Activated naive CD8-positive, alpha-beta T cell treated with anti-CD3 and anti-CD28 coated beads, Interleukin-2, amount 50 U/mL, for 24 hours (primary cell): ENCODE results near the gene PDX1.
A peak's percentile ranks its signal among the peaks of the same experiment; 100 is the strongest.

Experiments used
- ATAC-seq: fragments of 150-1000 bp; cut with Tn5 transposase; one replicate; pipeline ENCODE4 v1.10.0; 2021
- DNase-seq: peaks from one replicate; pipeline ENCODE4 v3.0.0; 2021
- H3K27ac Mint-ChIP-seq: one replicate; pipeline ENCODE4 v1.8.0; 2021; ENCODE audit warnings: mild to moderate bottlenecking, mixed read lengths
- H3K27me3 Mint-ChIP-seq: one replicate; pipeline ENCODE4 v1.8.0; 2021; ENCODE audit warnings: mixed read lengths
- H3K36me3 Mint-ChIP-seq: one replicate; pipeline ENCODE4 v1.8.0; 2021; ENCODE audit warnings: low read depth, mixed read lengths
- H3K4me1 Mint-ChIP-seq: one replicate; pipeline ENCODE4 v1.8.0; 2021; ENCODE audit warnings: mixed read lengths
- H3K4me3 Mint-ChIP-seq: one replicate; pipeline ENCODE4 v1.8.0; 2021; ENCODE audit warnings: mild to moderate bottlenecking, moderate library complexity, mixed read lengths
- H3K9me3 Mint-ChIP-seq: one replicate; pipeline ENCODE4 v1.8.0; 2021; ENCODE audit warnings: mixed read lengths

The PDX1 gene

DNA sequence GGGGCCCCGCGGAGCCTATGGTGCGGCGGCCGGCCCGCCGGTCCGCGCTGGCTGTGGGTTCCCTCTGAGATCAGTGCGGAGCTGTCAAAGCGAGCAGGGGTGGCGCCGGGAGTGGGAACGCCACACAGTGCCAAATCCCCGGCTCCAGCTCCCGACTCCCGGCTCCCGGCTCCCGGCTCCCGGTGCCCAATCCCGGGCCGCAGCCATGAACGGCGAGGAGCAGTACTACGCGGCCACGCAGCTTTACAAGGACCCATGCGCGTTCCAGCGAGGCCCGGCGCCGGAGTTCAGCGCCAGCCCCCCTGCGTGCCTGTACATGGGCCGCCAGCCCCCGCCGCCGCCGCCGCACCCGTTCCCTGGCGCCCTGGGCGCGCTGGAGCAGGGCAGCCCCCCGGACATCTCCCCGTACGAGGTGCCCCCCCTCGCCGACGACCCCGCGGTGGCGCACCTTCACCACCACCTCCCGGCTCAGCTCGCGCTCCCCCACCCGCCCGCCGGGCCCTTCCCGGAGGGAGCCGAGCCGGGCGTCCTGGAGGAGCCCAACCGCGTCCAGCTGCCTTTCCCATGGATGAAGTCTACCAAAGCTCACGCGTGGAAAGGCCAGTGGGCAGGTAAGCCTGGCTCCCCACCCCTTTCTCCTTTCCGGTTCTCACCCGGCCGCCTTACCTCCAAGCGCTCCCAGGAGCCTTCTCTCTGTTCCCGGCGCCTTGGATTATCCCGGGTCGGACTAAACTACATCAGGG, at the start of gene PDX1:
Gene PDX1 (plus strand): TSS at position 67 of the 743 bp plus-strand sequence. CDS start 139 bp downstream, at position 206.
- Mint-ChIP-seq H3K4me3 (peak within 1 kb of the TSS; percentile 71), H3K9me3 (no peaks in the 10 kb centered on the region)

DNA sequence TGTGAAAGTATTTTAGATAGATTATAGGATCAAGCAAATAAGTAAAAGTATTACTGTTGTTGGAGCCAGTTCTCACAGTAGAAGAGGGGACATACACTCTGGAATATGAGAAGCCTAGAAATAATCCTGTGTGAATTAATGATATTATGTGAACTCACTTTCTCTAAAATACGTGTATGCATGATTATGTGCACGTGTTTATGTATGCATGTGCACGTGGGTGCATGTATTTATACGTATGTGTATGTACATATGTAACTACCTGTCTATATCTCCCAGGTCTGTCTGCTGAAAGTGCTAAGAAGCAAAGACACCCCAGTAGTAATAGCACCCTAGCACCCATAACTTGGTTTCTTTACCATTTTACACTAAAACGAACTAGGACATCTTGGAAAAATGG, 41.5 kb upstream of the PDX1 start:
- Mint-ChIP-seq H3K36me3 (no peaks in the 10 kb centered on the region), H3K9me3 (no peaks in the 10 kb centered on the region), H3K4me3 (no peak overlapping the region), H3K4me1 (no peaks in the 10 kb centered on the region), H3K27ac (no peak overlapping the region), H3K27me3 (peaks cover 50% of the 10 kb centered on the region)
- ATAC-seq (no peak), DNase-seq (no peak)

More for the DNA sequence above, at the start of gene PDX1:
- no peak for DNase-seq
- Mint-ChIP-seq H3K4me1 (peaks cover 28% of the 10 kb centered on the region), H3K36me3 (peaks cover 1% of the 10 kb centered on the region), H3K27me3 (peaks cover 82% of the 10 kb centered on the region), H3K27ac (peak within 1 kb of the TSS; percentile 18)
- peak; percentile 65 for ATAC-seq

DNA sequence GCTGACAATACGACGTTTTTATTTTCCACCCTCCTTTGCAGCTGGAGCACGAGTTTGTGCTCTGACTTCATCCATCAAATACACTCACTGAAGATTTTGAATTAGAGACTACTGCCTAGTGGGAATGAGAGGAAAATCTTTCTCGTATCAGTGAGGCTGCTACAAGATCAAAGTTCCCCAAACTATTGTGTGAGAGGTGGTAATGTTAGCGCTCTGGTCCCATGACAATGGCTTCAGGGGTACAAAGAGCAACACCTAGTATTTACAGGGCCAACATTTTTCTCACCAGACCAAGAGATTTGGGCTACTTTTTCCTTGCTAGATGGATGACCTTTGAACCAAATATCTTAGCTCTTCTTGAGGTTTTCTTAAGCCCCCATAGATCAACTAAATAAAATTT, 30.3 kb upstream of the PDX1 start:
- Mint-ChIP-seq H3K9me3 (peaks cover 6% of the 10 kb centered on the region), H3K4me3 (no peak overlapping the region), H3K27me3 (peaks cover 32% of the 10 kb centered on the region), H3K27ac (no peak overlapping the region), H3K4me1 (no peaks in the 10 kb centered on the region), H3K36me3 (no peaks in the 10 kb centered on the region)
- DNase-seq (no peak), ATAC-seq (no peak)

DNA sequence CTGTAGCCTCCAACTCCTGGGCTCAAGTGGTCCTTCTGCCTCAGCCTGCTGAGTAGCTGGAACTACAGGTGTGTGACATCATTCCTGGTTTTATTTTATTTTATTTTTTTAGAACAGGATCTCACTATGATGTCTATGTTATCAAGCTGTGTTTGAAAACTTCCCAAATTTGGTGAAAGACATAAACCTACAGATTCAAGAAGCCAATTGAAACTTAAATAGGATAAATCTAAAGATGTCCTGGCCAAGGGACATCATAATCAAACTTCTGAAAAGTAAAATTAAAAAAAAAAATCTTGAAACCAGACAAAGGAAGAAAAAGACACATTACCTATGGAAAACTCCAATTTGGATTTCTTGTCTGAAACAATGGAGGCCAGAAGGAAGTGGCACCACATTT, 23.1 kb upstream of the PDX1 start:
- Mint-ChIP-seq H3K4me3 (no peak overlapping the region), H3K4me1 (no peaks in the 10 kb centered on the region), H3K27me3 (peaks cover 67% of the 10 kb centered on the region), H3K27ac (no peak overlapping the region), H3K9me3 (peaks cover 6% of the 10 kb centered on the region), H3K36me3 (no peaks in the 10 kb centered on the region)
- no peak for ATAC-seq
- DNase-seq = no peak

DNA sequence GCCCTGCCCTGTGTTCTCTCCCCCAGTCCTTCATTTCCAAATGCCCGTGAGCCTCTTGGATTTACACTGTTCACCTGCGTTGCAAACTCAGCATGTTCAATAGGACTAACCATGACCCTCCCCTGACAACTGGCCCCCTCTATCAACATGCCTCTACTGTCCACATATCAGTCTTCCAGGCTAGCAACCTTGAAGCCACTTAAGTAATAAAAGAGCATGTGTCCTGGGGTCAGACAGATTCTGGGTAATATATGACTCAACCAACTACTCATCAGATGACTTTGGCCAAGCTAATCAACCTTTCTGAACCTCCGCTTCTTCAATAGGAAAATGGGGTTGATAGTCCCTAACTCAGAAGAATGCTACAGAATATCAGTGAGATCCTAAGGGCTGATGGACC, 15.1 kb upstream of the PDX1 start:
- DNase-seq = no peak
- Mint-ChIP-seq H3K27me3 (peaks cover 58% of the 10 kb centered on the region), H3K4me3 (no peak overlapping the region), H3K4me1 (no peaks in the 10 kb centered on the region), H3K27ac (no peak overlapping the region), H3K9me3 (no peaks in the 10 kb centered on the region), H3K36me3 (no peaks in the 10 kb centered on the region)
- no peak for ATAC-seq

DNA sequence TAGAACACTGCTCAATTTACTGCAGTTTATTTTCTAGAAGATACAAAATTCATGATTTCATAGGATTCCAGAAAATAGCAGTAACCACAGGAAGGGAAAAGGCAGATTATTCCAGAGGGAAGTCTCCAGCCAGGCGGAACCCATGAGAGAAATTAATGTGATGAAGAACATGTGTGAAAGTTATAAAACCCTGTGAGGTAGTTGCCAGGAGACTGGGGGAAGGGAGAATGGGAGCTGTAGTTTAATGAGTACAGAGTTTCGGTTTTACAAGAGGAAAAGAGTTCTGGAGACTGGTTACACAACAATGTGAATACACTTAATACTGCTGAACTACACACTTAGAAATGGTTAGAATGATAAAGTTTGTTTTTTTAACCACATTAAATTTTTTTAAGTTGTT, 14.2 kb upstream of the PDX1 start:
- Mint-ChIP-seq H3K4me1 (no peaks in the 10 kb centered on the region), H3K27me3 (peaks cover 59% of the 10 kb centered on the region), H3K9me3 (no peaks in the 10 kb centered on the region), H3K36me3 (no peaks in the 10 kb centered on the region), H3K27ac (no peak overlapping the region), H3K4me3 (no peak overlapping the region)
- no peak for ATAC-seq
- DNase-seq = no peak

DNA sequence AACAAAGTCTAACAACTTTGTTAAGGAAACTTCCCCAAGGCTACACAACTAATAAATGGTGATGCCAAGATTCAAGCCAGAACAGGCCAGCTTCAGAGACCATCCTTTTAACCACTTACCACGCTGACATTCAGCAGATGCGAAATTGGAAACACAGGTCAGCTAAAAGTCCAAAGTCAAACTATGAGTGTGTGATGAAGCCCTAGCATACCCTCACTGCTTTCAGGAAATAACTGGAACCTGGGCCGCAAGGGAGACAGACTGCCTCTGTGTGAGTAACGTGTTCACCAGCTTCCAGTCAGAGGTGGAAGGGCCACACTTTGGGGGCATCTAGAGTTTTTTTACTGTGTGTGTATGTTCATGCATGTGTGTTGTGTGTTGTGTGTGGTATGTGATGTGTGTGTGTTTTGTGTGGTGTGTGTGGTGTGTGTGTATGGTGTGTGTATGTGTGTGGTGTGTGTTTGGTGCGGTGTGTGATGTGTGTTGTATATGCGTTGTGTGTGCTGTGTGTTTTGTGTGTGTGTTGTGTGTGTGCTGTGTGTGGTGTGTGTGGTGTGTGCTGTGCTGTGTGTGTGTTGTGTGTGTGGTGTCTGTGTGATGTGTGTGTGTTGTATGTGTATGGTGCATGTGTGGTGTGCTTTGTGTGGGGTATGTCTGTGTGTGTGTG, 12.5 kb upstream of the PDX1 start:
- H3K4me3 Mint-ChIP-seq = no peak overlapping the region
- DNase-seq = no peak
- ATAC-seq = no peak
- no peaks in the 10 kb centered on the region for H3K9me3 Mint-ChIP-seq
- H3K27me3 Mint-ChIP-seq = peaks cover 56% of the 10 kb centered on the region
- no peaks in the 10 kb centered on the region for H3K36me3 Mint-ChIP-seq
- no peaks in the 10 kb centered on the region for H3K4me1 Mint-ChIP-seq
- no peak overlapping the region for H3K27ac Mint-ChIP-seq

DNA sequence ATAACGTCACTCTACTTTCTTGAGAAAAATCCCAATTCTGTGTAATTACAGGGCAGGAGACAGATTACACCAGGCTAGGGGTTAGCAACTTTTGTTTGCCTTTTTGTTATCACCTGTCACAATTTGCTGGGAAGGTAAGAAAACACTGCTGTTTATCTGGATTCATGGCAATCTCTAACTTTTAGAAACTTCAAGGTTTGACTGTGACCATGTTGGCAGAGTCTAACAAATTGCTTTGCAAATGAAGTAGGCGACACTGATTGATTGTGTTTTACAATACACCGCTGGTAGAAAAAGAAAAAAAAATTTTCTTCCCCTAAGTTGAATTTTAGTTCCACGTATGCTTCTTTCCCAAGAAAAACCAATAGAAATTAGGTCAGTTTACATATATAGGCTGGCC, 10.4 kb upstream of the PDX1 start:
- no peak overlapping the region for H3K27ac Mint-ChIP-seq
- no peak overlapping the region for H3K4me3 Mint-ChIP-seq
- H3K27me3 Mint-ChIP-seq = peaks cover 67% of the 10 kb centered on the region
- no peaks in the 10 kb centered on the region for H3K36me3 Mint-ChIP-seq
- no peaks in the 10 kb centered on the region for H3K4me1 Mint-ChIP-seq
- H3K9me3 Mint-ChIP-seq = no peaks in the 10 kb centered on the region
- DNase-seq = no peak
- no peak for ATAC-seq

DNA sequence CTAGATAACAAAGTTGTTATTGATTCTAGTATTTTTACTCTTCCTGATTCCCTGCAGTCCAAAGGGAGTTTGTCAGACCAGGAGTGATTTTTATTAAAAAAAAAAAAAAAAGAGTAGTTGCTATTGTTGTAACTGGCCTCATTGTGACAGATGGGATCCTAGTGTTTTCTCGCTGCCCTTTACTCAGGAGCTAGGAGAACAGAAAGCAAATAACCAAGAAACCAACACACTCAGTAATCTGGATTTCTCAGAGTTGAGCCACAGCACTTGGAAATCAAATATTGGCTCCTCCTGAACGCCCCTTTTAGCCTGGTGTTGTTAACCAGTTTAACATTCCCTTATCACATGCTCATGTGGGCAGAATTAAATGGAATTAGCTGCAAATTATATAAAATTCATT, 8.3 kb upstream of the PDX1 start:
- no peak for ATAC-seq

DNA sequence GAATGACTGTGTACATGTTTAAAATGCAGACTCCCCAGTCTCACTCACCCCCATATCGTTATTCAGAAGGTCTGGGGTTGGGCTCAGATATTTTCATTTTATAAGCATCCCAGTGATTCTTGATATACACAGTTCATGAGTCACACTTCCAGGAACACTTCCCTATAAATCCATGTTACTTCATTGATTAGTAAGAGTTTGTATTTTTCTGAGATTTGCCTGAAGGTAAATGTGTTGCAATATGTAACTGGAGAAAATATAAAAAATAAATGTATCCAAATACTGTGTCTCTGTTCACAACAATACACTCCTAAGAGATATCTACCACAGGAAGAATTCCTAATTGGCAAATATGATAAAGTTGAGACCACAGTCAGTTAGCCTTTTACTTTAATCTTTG, 6.6 kb upstream of the PDX1 start:
- Mint-ChIP-seq H3K4me1 (peaks cover 8% of the 10 kb centered on the region), H3K36me3 (peaks cover 1% of the 10 kb centered on the region), H3K27me3 (peaks cover 77% of the 10 kb centered on the region), H3K27ac (no peak overlapping the region), H3K4me3 (no peak overlapping the region), H3K9me3 (no peaks in the 10 kb centered on the region)
- DNase-seq = no peak
- no peak for ATAC-seq

More for the DNA sequence above, 8.3 kb upstream of the PDX1 start:
- no peaks in the 10 kb centered on the region for H3K9me3 Mint-ChIP-seq
- H3K4me1 Mint-ChIP-seq = no peaks in the 10 kb centered on the region
- no peak for DNase-seq
- no peak overlapping the region for H3K4me3 Mint-ChIP-seq
- H3K36me3 Mint-ChIP-seq = peaks cover 1% of the 10 kb centered on the region
- no peak overlapping the region for H3K27ac Mint-ChIP-seq
- H3K27me3 Mint-ChIP-seq = peaks cover 71% of the 10 kb centered on the region

DNA sequence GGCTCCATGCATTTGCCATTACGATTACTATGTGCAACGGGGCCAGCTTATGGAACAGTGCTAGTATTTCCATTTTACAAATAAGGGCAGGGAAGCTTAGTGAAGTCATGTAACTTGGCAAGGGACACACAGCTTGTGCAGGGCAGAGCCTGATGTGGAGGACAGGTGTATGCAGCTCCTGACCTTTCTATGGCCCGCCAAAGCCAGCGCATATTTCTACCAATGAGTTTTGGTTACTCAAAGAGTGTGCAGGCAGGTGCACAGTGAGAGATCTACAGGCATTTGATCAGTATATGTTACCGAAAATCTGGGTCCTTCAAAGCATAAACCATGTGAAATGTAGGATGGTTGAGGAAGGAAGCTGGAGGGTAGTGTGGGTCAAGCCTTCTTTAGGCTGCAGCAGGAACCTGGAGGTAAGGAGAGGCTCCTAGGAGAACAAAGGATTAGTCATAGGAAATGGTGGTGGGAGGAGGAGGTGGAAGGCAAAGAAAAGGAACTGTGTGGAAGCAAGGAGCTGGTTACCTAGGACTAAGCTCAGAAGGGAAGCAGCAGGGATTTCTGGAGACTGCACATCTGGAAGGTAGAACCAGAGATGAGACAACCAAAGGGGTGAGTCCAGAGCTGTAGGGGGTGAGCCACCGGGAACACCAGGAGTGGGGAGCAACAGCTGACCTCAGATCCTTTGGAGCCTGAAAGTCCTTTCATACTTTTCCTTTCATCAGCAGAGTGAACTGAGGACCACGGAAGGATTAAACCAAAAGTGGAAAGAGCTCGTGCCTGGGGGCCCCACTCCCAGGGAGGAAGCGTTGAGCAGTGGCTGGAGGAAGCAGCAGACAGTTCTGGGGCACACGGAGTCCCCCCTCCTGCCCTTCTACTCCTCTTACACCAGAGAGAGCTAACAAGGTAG, 4.2 kb upstream of the PDX1 start:
- Mint-ChIP-seq H3K36me3 (peaks cover 1% of the 10 kb centered on the region), H3K9me3 (no peaks in the 10 kb centered on the region), H3K4me3 (no peak overlapping the region), H3K27me3 (peaks cover 78% of the 10 kb centered on the region), H3K27ac (no peak overlapping the region), H3K4me1 (peaks cover 17% of the 10 kb centered on the region)
- ATAC-seq = no peak
- no peak for DNase-seq

DNA sequence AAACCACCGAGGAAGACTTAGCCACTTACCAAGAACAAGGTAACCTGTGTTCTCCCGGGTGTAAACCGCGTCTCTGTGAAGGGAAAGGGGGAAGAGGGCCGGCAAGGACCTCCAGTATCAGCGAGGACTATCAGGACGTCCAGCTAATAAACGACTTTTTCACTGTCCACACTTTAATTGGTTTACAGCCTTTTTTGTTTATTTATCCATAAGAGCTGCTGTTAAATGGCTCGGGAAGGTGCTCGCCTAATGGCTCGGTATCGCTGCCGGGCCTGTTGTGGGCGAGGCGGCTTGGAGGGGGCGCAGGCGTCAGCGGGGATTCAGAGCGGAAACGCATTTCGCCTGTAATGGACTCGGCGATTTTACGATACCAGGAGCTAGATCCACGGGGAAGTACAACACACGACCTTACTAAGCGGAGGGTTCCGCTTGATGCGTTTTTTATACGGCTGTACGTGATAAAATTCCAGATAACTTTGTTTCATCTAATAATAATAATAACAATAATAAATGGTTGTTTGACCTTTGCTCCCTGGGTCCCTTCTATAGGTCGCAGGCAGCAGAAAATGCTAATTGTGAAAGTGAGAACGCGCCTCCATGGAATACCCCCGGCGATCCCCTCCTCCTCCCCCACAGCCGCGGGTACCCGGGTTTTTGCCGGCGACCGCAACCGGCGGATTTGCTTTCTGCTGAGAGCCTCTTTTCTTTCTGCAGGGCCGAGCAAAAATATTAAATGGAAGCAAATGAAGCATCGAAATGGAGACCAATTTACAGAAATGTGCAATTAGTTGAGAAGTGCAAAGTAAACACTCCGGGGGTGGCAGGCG, 2.5 kb upstream of the PDX1 start:
- Mint-ChIP-seq H3K36me3 (peaks cover 1% of the 10 kb centered on the region), H3K4me1 (peaks cover 22% of the 10 kb centered on the region), H3K9me3 (no peaks in the 10 kb centered on the region), H3K27me3 (peaks cover 82% of the 10 kb centered on the region), H3K4me3 (peak overlapping the region; percentile 47), H3K27ac (no peak overlapping the region)
- ATAC-seq (no peak), DNase-seq (no peak)

DNA sequence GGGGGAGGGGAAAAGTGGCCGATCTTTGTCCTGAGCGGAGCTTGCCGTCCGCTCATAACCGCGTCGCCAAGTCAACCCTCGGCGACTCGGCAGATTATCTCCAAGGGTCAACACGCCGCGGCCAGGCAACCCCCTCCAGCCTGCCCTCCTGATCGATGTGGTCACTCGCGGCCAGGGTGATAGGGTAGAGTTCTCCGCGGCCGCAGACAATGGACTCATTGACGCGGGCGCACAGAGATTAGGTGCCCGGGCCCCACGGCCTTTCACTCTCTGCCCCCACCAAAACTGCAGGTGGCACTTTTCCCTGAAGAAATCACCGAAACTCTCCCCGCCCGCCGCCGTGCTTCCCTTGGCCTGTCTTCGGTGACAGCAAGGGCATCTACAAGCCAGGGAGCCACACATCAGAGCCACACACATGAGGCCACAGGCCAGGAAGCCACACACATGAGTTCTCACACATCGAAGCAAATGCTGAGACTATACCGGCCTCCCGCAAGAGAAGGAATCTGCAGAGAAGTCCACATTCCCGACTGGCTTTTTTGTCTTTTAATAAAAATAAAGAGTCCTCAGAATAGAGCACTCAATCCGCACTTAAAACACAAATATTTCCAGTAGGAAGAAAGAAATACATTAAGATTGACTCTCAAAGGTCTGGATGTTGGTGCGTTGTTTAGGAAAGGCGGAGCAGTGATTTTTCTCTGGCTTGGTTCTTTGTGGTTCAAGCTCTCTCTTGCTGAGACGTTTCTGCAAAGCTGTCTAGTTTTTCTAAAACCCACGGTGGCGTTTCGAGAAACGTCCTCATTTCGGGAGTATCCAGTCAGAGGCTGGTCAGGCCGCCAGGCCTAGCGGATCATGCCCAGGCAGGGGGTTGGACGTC, 1.5 kb upstream of the PDX1 start:
- Mint-ChIP-seq H3K4me1 (peaks cover 25% of the 10 kb centered on the region), H3K4me3 (peak overlapping the region; percentile 8), H3K36me3 (peaks cover 1% of the 10 kb centered on the region), H3K9me3 (no peaks in the 10 kb centered on the region), H3K27me3 (peaks cover 83% of the 10 kb centered on the region), H3K27ac (no peak overlapping the region)
- ATAC-seq (no peak), DNase-seq (no peak)
